Measurements from ENCODE around the gene CD48.
A peak's percentile ranks its signal among the peaks of the same experiment; 100 is the strongest.
"Not testable (repeated sequence)": the region's sequence is repeated elsewhere in the genome, so short reads cannot be mapped to it uniquely, and the experiment has no call there.

The CD48 gene

GRCh38 chr1:160702100-160702499 is 9.5 kb downstream of the CD48 start:
- H3K4me2 ChIP-seq (ENCODE audit: low read length) = no peak overlapping the region
- no peaks in the 10 kb centered on the region for H3K27me3 ChIP-seq (ENCODE audit: control insufficient read depth, low read length)
- H3K27ac ChIP-seq (ENCODE audit: low read depth, low read length) = no peak overlapping the region
- TF ChIP-seq CTCF (IDR thresholded peaks at IDR 0.05; ENCODE audit: low read depth, low read length, poor library complexity, severe bottlenecking) (no peak), EZH2phosphoT487 (IDR thresholded peaks at IDR 0.05; ENCODE audit: borderline replicate concordance, low read length) (no peak)
- H4K20me1 ChIP-seq (ENCODE audit: control insufficient read depth, insufficient read depth, low read depth, low read length) = no peaks in the 10 kb centered on the region
- no peaks in the 10 kb centered on the region for H3K9me3 ChIP-seq (ENCODE audit: control insufficient read depth, insufficient read depth, low read length)
- H3K9me2 ChIP-seq (replicated peaks; ENCODE audit: control insufficient read depth, low read length) = no peaks in the 10 kb centered on the region
- H3K79me2 ChIP-seq (ENCODE audit: control insufficient read depth, low read length) = no peaks in the 10 kb centered on the region
- H3F3A ChIP-seq (ENCODE audit: control insufficient read depth, insufficient read depth) = 0 out of 2 replicates have a peak, but pooled peaks cover 3% of the 10 kb centered on the region
- H3K4me1 ChIP-seq (ENCODE audit: control insufficient read depth, low read length) = peaks cover 9% of the 10 kb centered on the region
- H3K36me3 ChIP-seq (ENCODE audit: control insufficient read depth, low read length) = no peaks in the 10 kb centered on the region
- no peak overlapping the region for H3K4me3 ChIP-seq (ENCODE audit: low read length)

GRCh38 chr1:160692390-160692789 is 19.2 kb downstream of the CD48 start:
- TF ChIP-seq CTCF (IDR thresholded peaks at IDR 0.05; ENCODE audit: low read depth, low read length, poor library complexity, severe bottlenecking) = peak; percentile 51
- H3K36me3 ChIP-seq (ENCODE audit: control insufficient read depth, low read length); H3K9me2 ChIP-seq (replicated peaks; ENCODE audit: control insufficient read depth, low read length); H3K4me1 ChIP-seq (ENCODE audit: control insufficient read depth, low read length); H4K20me1 ChIP-seq (ENCODE audit: control insufficient read depth, insufficient read depth, low read depth, low read length); H3F3A ChIP-seq (ENCODE audit: control insufficient read depth, insufficient read depth); H3K27me3 ChIP-seq (ENCODE audit: control insufficient read depth, low read length); H3K4me2 ChIP-seq (ENCODE audit: low read length); H3K4me3 ChIP-seq (ENCODE audit: low read length); H3K79me2 ChIP-seq (ENCODE audit: control insufficient read depth, low read length); H3K9me3 ChIP-seq (ENCODE audit: control insufficient read depth, insufficient read depth, low read length); H3K27ac ChIP-seq (ENCODE audit: low read depth, low read length): not testable (repeated sequence)

- Histone ChIP-seq H4K20me1 (ENCODE audit: control insufficient read depth, insufficient read depth, low read depth, low read length) (no peaks in the 10 kb centered on the region), H3K4me3 (ENCODE audit: low read length) (no peak overlapping the region), H3K36me3 (ENCODE audit: control insufficient read depth, low read length) (no peaks in the 10 kb centered on the region), H3F3A (ENCODE audit: control insufficient read depth, insufficient read depth) (no peaks in the 10 kb centered on the region), H3K4me2 (ENCODE audit: low read length) (no peak overlapping the region), H3K9me3 (ENCODE audit: control insufficient read depth, insufficient read depth, low read length) (peaks cover 5% of the 10 kb centered on the region; the same call in 1 of the 2 replicates), H3K27ac (ENCODE audit: low read depth, low read length) (no peak overlapping the region), H3K9me2 (replicated peaks; ENCODE audit: control insufficient read depth, low read length) (no peaks in the 10 kb centered on the region), H3K27me3 (ENCODE audit: control insufficient read depth, low read length) (no peaks in the 10 kb centered on the region), H3K4me1 (ENCODE audit: control insufficient read depth, low read length) (peaks cover 7% of the 10 kb centered on the region; the same call in 1 of the 2 replicates), H3K79me2 (ENCODE audit: control insufficient read depth, low read length) (no peaks in the 10 kb centered on the region)
- TF ChIP-seq EZH2phosphoT487 (IDR thresholded peaks at IDR 0.05; ENCODE audit: borderline replicate concordance, low read length) = no peak
- TF ChIP-seq CTCF (IDR thresholded peaks at IDR 0.05; ENCODE audit: low read depth, low read length, poor library complexity, severe bottlenecking) = no peak
Measured at GRCh38 chr1:160685266-160685665, 26.4 kb downstream of the CD48 start.

All from DOHH2 (cell line).